ENCODE data around the gene INSR.

DNA sequence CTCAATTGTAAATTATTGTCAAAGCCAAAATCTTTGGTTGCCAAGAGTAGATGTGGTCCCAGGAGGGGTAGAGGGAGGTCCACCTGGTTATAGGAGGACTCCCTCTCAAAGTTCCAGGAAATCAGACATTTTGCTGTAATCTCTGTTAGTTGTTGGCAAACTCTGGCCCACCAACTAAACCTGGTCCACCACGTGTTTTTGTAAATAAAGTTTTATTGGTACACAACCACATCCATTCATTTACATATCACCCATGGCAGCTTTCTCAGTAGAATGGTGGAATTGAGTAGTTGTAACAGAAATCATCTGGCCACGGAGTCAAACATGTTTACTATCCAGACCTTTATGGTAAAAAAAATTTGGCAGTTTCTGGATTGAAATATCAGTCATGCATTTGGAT, 154.1 kb downstream of the INSR start:
- TF ChIP-seq, protein P1, sequence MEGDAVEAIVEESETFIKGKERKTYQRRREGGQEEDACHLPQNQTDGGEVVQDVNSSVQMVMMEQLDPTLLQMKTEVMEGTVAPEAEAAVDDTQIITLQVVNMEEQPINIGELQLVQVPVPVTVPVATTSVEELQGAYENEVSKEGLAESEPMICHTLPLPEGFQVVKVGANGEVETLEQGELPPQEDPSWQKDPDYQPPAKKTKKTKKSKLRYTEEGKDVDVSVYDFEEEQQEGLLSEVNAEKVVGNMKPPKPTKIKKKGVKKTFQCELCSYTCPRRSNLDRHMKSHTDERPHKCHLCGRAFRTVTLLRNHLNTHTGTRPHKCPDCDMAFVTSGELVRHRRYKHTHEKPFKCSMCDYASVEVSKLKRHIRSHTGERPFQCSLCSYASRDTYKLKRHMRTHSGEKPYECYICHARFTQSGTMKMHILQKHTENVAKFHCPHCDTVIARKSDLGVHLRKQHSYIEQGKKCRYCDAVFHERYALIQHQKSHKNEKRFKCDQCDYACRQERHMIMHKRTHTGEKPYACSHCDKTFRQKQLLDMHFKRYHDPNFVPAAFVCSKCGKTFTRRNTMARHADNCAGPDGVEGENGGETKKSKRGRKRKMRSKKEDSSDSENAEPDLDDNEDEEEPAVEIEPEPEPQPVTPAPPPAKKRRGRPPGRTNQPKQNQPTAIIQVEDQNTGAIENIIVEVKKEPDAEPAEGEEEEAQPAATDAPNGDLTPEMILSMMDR (IDR thresholded peaks at IDR 0.05): no peak
- TF ChIP-seq POLR2A (IDR thresholded peaks at IDR 0.05): no peak

Measured in thyroid gland (tissue), 4 donors.